ENCODE data around the gene ERN1. TPM values are rescaled to one million over a fixed set of nuclear protein-coding genes. Genes with fewer than 3 reads are reported as not detected.

ERN1 gene
- total RNA-seq, 2 experiments from 2014 or later: 126 to 128 TPM

DNA sequence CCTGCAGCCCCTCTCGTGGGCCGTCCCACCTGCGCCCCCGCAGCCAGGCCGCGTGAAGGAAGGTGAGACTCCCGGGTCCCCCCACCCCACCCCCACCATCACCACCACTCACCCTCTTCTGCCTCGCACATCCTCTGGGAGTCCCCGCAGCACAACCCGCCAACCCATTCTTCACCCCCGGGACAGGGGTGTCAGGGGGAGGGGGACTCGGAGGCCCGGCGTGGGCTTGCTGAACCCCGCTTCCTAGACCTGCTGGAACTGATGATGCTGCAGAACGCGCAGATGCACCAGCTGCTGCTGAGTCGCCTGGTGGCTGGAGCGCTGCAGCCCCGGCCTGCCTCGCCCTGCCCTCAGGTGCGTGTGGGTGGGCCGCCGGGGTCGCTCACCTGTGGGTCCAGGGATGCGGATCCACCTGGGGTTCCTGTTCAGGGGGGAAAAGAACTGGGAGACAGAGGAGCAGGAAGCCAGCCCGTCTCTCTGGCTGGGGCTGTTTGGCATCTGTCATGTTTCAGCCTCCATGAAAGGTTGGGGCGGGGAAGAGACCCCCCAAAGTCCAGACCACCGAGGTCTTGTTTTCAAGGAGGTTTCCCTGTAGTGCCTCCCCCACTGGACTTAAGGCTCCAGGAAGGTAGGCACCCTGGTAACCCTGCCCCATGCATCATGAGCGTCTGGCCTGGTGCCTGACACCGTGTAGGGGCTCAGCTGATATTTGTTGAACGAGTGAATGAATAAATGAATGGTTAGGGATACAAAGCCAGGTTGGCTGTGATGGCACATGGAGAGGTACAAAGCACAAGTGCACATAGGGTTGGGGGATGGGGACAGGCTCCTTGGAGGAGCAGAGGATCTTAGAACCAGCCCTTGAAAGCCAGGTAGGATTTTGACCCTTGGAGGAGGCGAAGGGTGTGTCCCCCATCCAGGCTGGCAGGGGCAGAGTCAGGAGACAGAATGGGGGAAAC, 130.9 kb downstream of the ERN1 start:
- Mint-ChIP-seq H3K36me3 (ENCODE audit: low read depth) (peaks cover 37% of the 10 kb centered on the region), H3K9me3 (no peaks in the 10 kb centered on the region), H3K27me3 (peaks cover 8% of the 10 kb centered on the region), H3K4me1 (peaks cover 59% of the 10 kb centered on the region), H3K4me3 (peak overlapping the region; percentile 92), H3K27ac (peak overlapping the region; percentile 76)
- DNase-seq: peak; percentile 47
- ChIA-PET CTCF (interaction anchor here (1.1 to 4.4 kb wide), 8 partner anchors 15 to 135 kb away, joined by 3 to 26 read pairs (median 8); partner anchors contain the start of genes GH1 and ICAM2), POLR2A (interaction anchor here (0.8 to 9.1 kb wide), 13 partner anchors 7 to 147 kb away, joined by 3 to 79 read pairs (median 7); partner anchors contain the start of gene ICAM2)

DNA sequence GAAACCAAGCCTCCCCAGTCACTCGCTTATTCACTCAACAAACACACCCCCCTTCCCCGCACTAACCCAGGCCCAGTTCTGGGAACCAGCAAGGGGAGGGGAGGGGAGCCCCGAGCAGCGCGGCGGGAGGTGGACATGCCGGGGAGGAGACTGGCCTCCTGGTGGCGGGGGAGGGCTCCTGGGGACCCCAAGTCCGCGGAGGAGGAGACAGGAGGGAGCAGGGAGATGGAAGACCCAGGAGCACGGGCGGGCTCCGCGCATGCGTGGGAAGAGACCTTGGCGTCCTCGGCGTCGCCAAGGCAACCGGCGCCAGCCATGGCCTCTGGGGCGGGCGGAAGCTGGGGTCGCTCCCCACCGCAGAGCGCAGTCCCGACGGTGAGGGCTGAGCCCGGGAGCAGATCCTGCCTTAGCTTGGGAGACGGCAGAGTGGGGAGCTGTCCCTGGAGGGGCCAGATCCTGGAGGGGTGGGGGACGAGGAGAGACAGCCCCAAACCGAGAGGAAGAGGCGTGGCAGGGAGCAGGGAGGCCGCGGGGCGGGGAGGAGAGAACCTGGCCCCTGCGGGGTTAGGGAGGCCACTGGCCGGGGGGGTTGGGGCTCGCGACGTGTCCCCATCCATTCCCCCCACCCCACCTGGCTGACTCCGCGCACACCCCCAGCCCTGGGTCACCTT, 131.8 kb downstream of the ERN1 start, which contains the start of gene PRR29:
TSS of gene PRR29 (plus strand) at position 302 of the 671 bp plus-strand sequence. CDS start at position 316, 14 bp downstream.
- Mint-ChIP-seq H3K4me1 (peaks cover 66% of the 10 kb centered on the region), H3K4me3 (peak within 1 kb of the TSS; percentile 92)

GRCh38 chr17:63997341-63998048, 132.4 kb downstream of the ERN1 start:
- Mint-ChIP-seq H3K4me1 (peaks cover 70% of the 10 kb centered on the region), H3K4me3 (peak overlapping the region; percentile 92), H3K27ac (peak overlapping the region; percentile 74), H3K27me3 (peaks cover 8% of the 10 kb centered on the region), H3K9me3 (no peaks in the 10 kb centered on the region), H3K36me3 (ENCODE audit: low read depth) (peaks cover 26% of the 10 kb centered on the region)
- ChIA-PET POLR2A (interaction anchor here (0.9 to 9.1 kb wide), 10 partner anchors 9 to 66 kb away, joined by 3 to 79 read pairs (median 6); partner anchors contain the start of gene ICAM2), CTCF (interaction anchor here (0.6 to 4.4 kb wide), 6 partner anchors 13 to 136 kb away, joined by 3 to 26 read pairs (median 10); partner anchors contain the start of gene GH1)
- DNase-seq: no peak

More for the DNA sequence above, 131.8 kb downstream of the ERN1 start, which contains the start of gene PRR29:
- Mint-ChIP-seq H3K27ac (peak within 1 kb of the TSS; percentile 76), H3K9me3 (no peaks in the 10 kb centered on the region), H3K27me3 (peaks cover 8% of the 10 kb centered on the region), H3K36me3 (ENCODE audit: low read depth) (peaks cover 32% of the 10 kb centered on the region)
- DNase-seq: peak; percentile 82
- ChIA-PET POLR2A (interaction anchor here (0.8 to 9.1 kb wide), 12 partner anchors 10 to 148 kb away, joined by 3 to 79 read pairs (median 6); partner anchors contain the start of gene ICAM2), CTCF (interaction anchor here (1.2 to 4.4 kb wide), 7 partner anchors 14 to 135 kb away, joined by 3 to 26 read pairs (median 10); partner anchors contain the start of genes GH1 and ICAM2)

- ChIA-PET POLR2A (interaction anchor here (1.0 to 9.1 kb wide), 8 partner anchors 9 to 65 kb away, joined by 3 to 79 read pairs (median 5); partner anchors contain the start of gene ICAM2), CTCF (interaction anchor here (0.6 to 4.4 kb wide), 8 partner anchors 11 to 137 kb away, joined by 3 to 26 read pairs (median 6); partner anchors contain the start of gene GH1)
- Mint-ChIP-seq H3K4me3 (peak overlapping the region; percentile 92), H3K27ac (peak overlapping the region; percentile 4), H3K4me1 (peaks cover 77% of the 10 kb centered on the region), H3K36me3 (ENCODE audit: low read depth) (peaks cover 25% of the 10 kb centered on the region), H3K9me3 (no peaks in the 10 kb centered on the region), H3K27me3 (peaks cover 9% of the 10 kb centered on the region)
- DNase-seq: no peak
Measured at GRCh38 chr17:63996430-63997182, 133.3 kb downstream of the ERN1 start.

GRCh38 chr17:63995626-63996025, 134.3 kb downstream of the ERN1 start:
- Mint-ChIP-seq H3K4me1 (peaks cover 83% of the 10 kb centered on the region), H3K4me3 (no peak overlapping the region), H3K27me3 (peaks cover 10% of the 10 kb centered on the region), H3K36me3 (ENCODE audit: low read depth) (peaks cover 25% of the 10 kb centered on the region), H3K9me3 (no peaks in the 10 kb centered on the region), H3K27ac (no peak overlapping the region)
- POLR2A ChIA-PET: interaction anchor here (0.9 to 9.1 kb wide), 3 partner anchors 25 to 56 kb away, joined by 3 to 79 read pairs (median 3); partner anchors contain the start of gene ICAM2
- CTCF ChIA-PET: interaction anchor here (1.5 to 4.0 kb wide), 4 partner anchors 10 to 84 kb away, joined by 4 to 18 read pairs (median 6); partner anchors contain the start of gene CSHL1
- DNase-seq: no peak

GRCh38 chr17:63993368-63993985, 136.5 kb downstream of the ERN1 start:
- peak overlapping the region; percentile 86 for H3K27ac Mint-ChIP-seq
- DNase-seq: peak; percentile 54

GRCh38 chr17:63991611-63992010, 138.3 kb downstream of the ERN1 start:
- Mint-ChIP-seq H3K9me3 (no peaks in the 10 kb centered on the region), H3K36me3 (ENCODE audit: low read depth) (peaks cover 7% of the 10 kb centered on the region), H3K27ac (peak overlapping the region; percentile 50), H3K4me3 (no peak overlapping the region), H3K4me1 (peaks cover 70% of the 10 kb centered on the region), H3K27me3 (peaks cover 6% of the 10 kb centered on the region)
- ChIA-PET POLR2A (interaction anchor here (1.2 to 3.5 kb wide), 3 partner anchors 8 to 34 kb away, joined by 3 to 18 read pairs (median 6); partner anchors contain the start of gene ICAM2), CTCF (interaction anchor here (1.5 to 4.0 kb wide), 6 partner anchors 29 to 72 kb away, joined by 4 to 31 read pairs (median 17); partner anchors contain the start of genes CD79B and ICAM2)
- DNase-seq: no peak

More at GRCh38 chr17:63993368-63993985, 136.5 kb downstream of the ERN1 start:
- peaks cover 78% of the 10 kb centered on the region for H3K4me1 Mint-ChIP-seq
- no peaks in the 10 kb centered on the region for H3K9me3 Mint-ChIP-seq
- ChIA-PET CTCF (interaction anchor here (1.2 to 4.0 kb wide), 13 partner anchors 8 to 140 kb away, joined by 3 to 31 read pairs (median 7); partner anchors contain the start of genes CSHL1 and ICAM2), POLR2A (interaction anchor here (0.7 to 9.1 kb wide), 13 partner anchors 8 to 152 kb away, joined by 3 to 79 read pairs (median 4); partner anchors contain the start of gene ICAM2)
- H3K27me3 Mint-ChIP-seq: peaks cover 10% of the 10 kb centered on the region
- H3K4me3 Mint-ChIP-seq: no peak overlapping the region
- H3K36me3 Mint-ChIP-seq (ENCODE audit: low read depth): peaks cover 15% of the 10 kb centered on the region

GRCh38 chr17:63989622-63990345, 140.2 kb downstream of the ERN1 start:
- Mint-ChIP-seq H3K4me3 (no peak overlapping the region), H3K9me3 (no peaks in the 10 kb centered on the region), H3K4me1 (peaks cover 74% of the 10 kb centered on the region), H3K27ac (no peak overlapping the region), H3K36me3 (ENCODE audit: low read depth) (peaks cover 2% of the 10 kb centered on the region), H3K27me3 (peaks cover 2% of the 10 kb centered on the region)
- CTCF ChIA-PET: interaction anchor here (1.0 to 2.1 kb wide), 19 partner anchors 10 to 144 kb away, joined by 3 to 32 read pairs (median 4); partner anchors contain the start of genes CD79B, CSHL1, GH1 and ICAM2
- POLR2A ChIA-PET: interaction anchor here (0.8 to 3.5 kb wide), 7 partner anchors 12 to 140 kb away, joined by 3 to 18 read pairs (median 4); partner anchors contain the start of genes ERN1 and ICAM2
- DNase-seq: no peak

Measured in activated CD4-positive, alpha-beta memory T cell treated with anti-CD3 and anti-CD28 coated beads, Interleukin-2, amount 10 ng/mL, durations not matched to agents 7 days and 5 days (primary cell).